Natural killer cell (primary cell): ENCODE data around the gene TPT1. TPM values are rescaled to one million over a fixed set of nuclear protein-coding genes. Genes with fewer than 3 reads are reported as not detected.

Source experiments
- ATAC-seq, 3 donors: fragments of 150-1000 bp in 2 of 3; fragments of 200-7000 bp in 1 of 3; cut with Tn5 transposase; 1 replicate in 1 of 3; 2 replicates in 2 of 3; pipeline ENCODE4 v1.10.0; 2021; ENCODE audit warnings: mild to moderate bottlenecking in 2 of 3, moderate library complexity in 2 of 3
- DNase-seq, 2 donors: peaks; one replicate each; pipeline versions ENCODE4 v3.0.0 to v3.0.0-alpha.2; 2013 to 2021; ENCODE audit warnings: mixed read lengths in 1 of 2
- H3K27ac ChIP-seq: one replicate; pipeline ENCODE4 v1.5.1; 2013; ENCODE audit warnings: mild to moderate bottlenecking, low read length
- H3K27me3 ChIP-seq: one replicate; pipeline ENCODE4 v1.6.1; 2013; ENCODE audit warnings: low read length; ENCODE audit not compliant: control insufficient read depth, insufficient read depth
- H3K36me3 ChIP-seq: one replicate; pipeline ENCODE4 v1.6.1; 2013; ENCODE audit warnings: low read length; ENCODE audit not compliant: control insufficient read depth, insufficient read depth
- H3K4me1 ChIP-seq: one replicate; pipeline ENCODE4 v1.6.1; 2013; ENCODE audit warnings: low read length; ENCODE audit not compliant: control insufficient read depth, insufficient read depth
- H3K4me3 ChIP-seq: one replicate; pipeline ENCODE4 v1.5.1; 2013; ENCODE audit warnings: low read length
- H3K9me3 ChIP-seq: one replicate; pipeline ENCODE4 v1.6.1; 2013; ENCODE audit warnings: low read length; ENCODE audit not compliant: control insufficient read depth, insufficient read depth
- H3K27ac Mint-ChIP-seq, 2 donors: one replicate each; pipeline ENCODE4 v1.8.0; 2022; ENCODE audit warnings: mild to moderate bottlenecking in 2 of 2, mixed read lengths in 2 of 2, moderate library complexity in 1 of 2
- H3K27me3 Mint-ChIP-seq, 2 donors: one replicate each; pipeline ENCODE4 v1.8.0; 2022; ENCODE audit warnings: low read depth in 2 of 2, mixed read lengths in 2 of 2
- H3K36me3 Mint-ChIP-seq: one replicate; pipeline ENCODE4 v1.8.0; 2022; ENCODE audit warnings: mixed read lengths
- H3K4me1 Mint-ChIP-seq, 2 donors: one replicate each; pipeline ENCODE4 v1.8.0; 2022; ENCODE audit warnings: mixed read lengths in 2 of 2
- H3K4me3 Mint-ChIP-seq: one replicate; pipeline ENCODE4 v1.8.0; 2022; ENCODE audit warnings: mild to moderate bottlenecking, moderate library complexity, mixed read lengths
- H3K9me3 Mint-ChIP-seq, 2 donors: one replicate each; pipeline ENCODE4 v1.8.0; 2022; ENCODE audit warnings: mixed read lengths in 2 of 2
- CTCF ChIP-seq: fragments of 200-600 bp; IDR thresholded peaks from one replicate; pipeline ENCODE4 v1.8.0; 2022; ENCODE audit warnings: antibody characterized with exemption
- WGBS: methylation state at CpG from one replicate; pipeline ENCODE4 v1.1.7; 2013; ENCODE audit warnings: missing lambda C conversion rate; ENCODE audit not compliant: insufficient coverage; 5-methylcytosine and 5-hydroxymethylcytosine counted together
- intact Hi-C: fragments of 100-400 bp; cut with micrococcal nuclease; formaldehyde crosslinking; loops from one replicate; pipeline ENCODE4 v1.14.2; 2022
- total RNA-seq, 4 donors: library from RNA; stranded (reverse); fragments of 120-200 nt in 1 of 4; gene quantifications; one replicate each; pipeline versions ENCODE4 v1.2.3 to v1.2.4, GENCODE V29; 2013 to 2022

The TPT1 gene
- total RNA-seq, 3 donors from 2014 or later (not counting 1 experiment from before 2014, with no cell fraction given) = 2,606 to 3,166 (median 3,085) TPM

GRCh38 chr13:45374917-45375316 is 33.9 kb upstream of the TPT1 start:
- no peaks in the 10 kb centered on the region for H3K27me3 ChIP-seq
- ATAC-seq (no peak), DNase-seq (no peak)
- intact Hi-C loops = no loop called here
- no peaks in the 10 kb centered on the region for H3K9me3 Mint-ChIP-seq
- no peak overlapping the region for H3K27ac ChIP-seq
- 96% methylated on average over 3 of the region's 3 CpGs for WGBS
- no peak overlapping the region for H3K4me3 Mint-ChIP-seq
- no peaks in the 10 kb centered on the region for H3K36me3 Mint-ChIP-seq
- peaks cover 7% of the 10 kb centered on the region for H3K4me1 ChIP-seq
- H3K4me1 Mint-ChIP-seq = peaks cover 5 to 8% of the 10 kb centered on the region in 2 donors
- no peaks in the 10 kb centered on the region for H3K27me3 Mint-ChIP-seq
- no peaks in the 10 kb centered on the region for H3K36me3 ChIP-seq
- H3K27ac Mint-ChIP-seq = no peak overlapping the region
- no peaks in the 10 kb centered on the region for H3K9me3 ChIP-seq
- H3K4me3 ChIP-seq = no peak overlapping the region
- TF ChIP-seq CTCF = no peak

- TF ChIP-seq CTCF = no peak
- no peak overlapping the region for H3K27ac Mint-ChIP-seq
- H3K9me3 Mint-ChIP-seq = no peaks in the 10 kb centered on the region
- no peak overlapping the region for H3K4me3 ChIP-seq
- H3K27ac ChIP-seq = no peak overlapping the region
- no peaks in the 10 kb centered on the region for H3K36me3 Mint-ChIP-seq
- no peaks in the 10 kb centered on the region for H3K36me3 ChIP-seq
- intact Hi-C loops = no loop called here
- peaks cover 12% of the 10 kb centered on the region for H3K4me1 ChIP-seq
- H3K9me3 ChIP-seq = no peaks in the 10 kb centered on the region
- no peaks in the 10 kb centered on the region for H3K27me3 ChIP-seq
- H3K4me1 Mint-ChIP-seq = peaks cover 18 to 23% of the 10 kb centered on the region in 2 donors
- H3K4me3 Mint-ChIP-seq = no peak overlapping the region
- ATAC-seq (no peak), DNase-seq (no peak)
- 96% methylated on average over 5 of the region's 5 CpGs for WGBS
- no peaks in the 10 kb centered on the region for H3K27me3 Mint-ChIP-seq
Observed at GRCh38 chr13:45373162-45373547, 32.2 kb upstream of the TPT1 start.

- H3K9me3 Mint-ChIP-seq = no peaks in the 10 kb centered on the region
- no peaks in the 10 kb centered on the region for H3K27me3 ChIP-seq
- H3K9me3 ChIP-seq = no peaks in the 10 kb centered on the region
- DNase-seq = no peak
- H3K36me3 ChIP-seq = no peaks in the 10 kb centered on the region
- H3K36me3 Mint-ChIP-seq = no peaks in the 10 kb centered on the region
- H3K4me3 Mint-ChIP-seq = no peak overlapping the region
- intact Hi-C loops = no loop called here
- H3K27me3 Mint-ChIP-seq = no peaks in the 10 kb centered on the region
- 81% methylated on average over 24 of the region's 24 CpGs for WGBS
- H3K27ac ChIP-seq = no peak overlapping the region
- peaks cover 22 to 29% of the 10 kb centered on the region in 2 donors for H3K4me1 Mint-ChIP-seq
- peak overlapping the region in 1 of 2 donors; percentile 8 for H3K27ac Mint-ChIP-seq
- no peak for ATAC-seq
- TF ChIP-seq CTCF = no peak
- H3K4me3 ChIP-seq = no peak overlapping the region
- H3K4me1 ChIP-seq = peaks cover 19% of the 10 kb centered on the region
Observed at GRCh38 chr13:45372189-45373161, 31.5 kb upstream of the TPT1 start.
